Muscle layer of duodenum (tissue), 2 donors: ENCODE data around the gene CENPK.

Experiments used
- H3K27ac ChIP-seq: one replicate; pipeline ENCODE4 v1.7.0; 2013; ENCODE audit warnings: mild to moderate bottlenecking, low read length
- H3K27me3 ChIP-seq: one replicate; pipeline ENCODE4 v1.7.0; 2013; ENCODE audit warnings: low read depth, mild to moderate bottlenecking, control low read depth, low read length
- H3K36me3 ChIP-seq, 2 donors: one replicate each; pipeline ENCODE4 v1.7.0; 2013; ENCODE audit warnings: low read length in 2 of 2, control low read depth in 1 of 2, mild to moderate bottlenecking in 1 of 2; ENCODE audit not compliant: insufficient read depth in 2 of 2, control insufficient read depth in 1 of 2
- H3K4me1 ChIP-seq, 2 donors: one replicate each; pipeline ENCODE4 v1.7.0; 2013; ENCODE audit warnings: low read length in 2 of 2, mild to moderate bottlenecking in 2 of 2, control low read depth in 1 of 2, moderate library complexity in 1 of 2; ENCODE audit not compliant: insufficient read depth in 2 of 2, control insufficient read depth in 1 of 2
- H3K4me3 ChIP-seq, 2 donors: one replicate each; pipeline ENCODE4 v1.7.0; 2013; ENCODE audit warnings: low read length in 2 of 2, low read depth in 1 of 2, mild to moderate bottlenecking in 1 of 2
- H3K9me3 ChIP-seq, 2 donors: one replicate each; pipeline ENCODE4 v1.7.0; 2013; ENCODE audit warnings: low read length in 2 of 2, control low read depth in 1 of 2, mild to moderate bottlenecking in 1 of 2; ENCODE audit not compliant: control insufficient read depth in 1 of 2
- donor health status: healthy.

CENPK gene

GRCh38 chr5:65556181-65556580, 6.8 kb downstream of the CENPK start:
- H3K27me3 ChIP-seq = no peaks in the 10 kb centered on the region
- H3K27ac ChIP-seq = no peak overlapping the region
- no peaks in the 10 kb centered on the region for H3K4me1 ChIP-seq
- no peaks in the 10 kb centered on the region for H3K9me3 ChIP-seq
- no peak overlapping the region for H3K4me3 ChIP-seq
- H3K36me3 ChIP-seq = no peaks in the 10 kb centered on the region

- H3K27ac ChIP-seq = no peak overlapping the region
- H3K9me3 ChIP-seq = no peaks in the 10 kb centered on the region
- H3K36me3 ChIP-seq = no peaks in the 10 kb centered on the region
- H3K27me3 ChIP-seq = no peaks in the 10 kb centered on the region
- no peaks in the 10 kb centered on the region for H3K4me1 ChIP-seq
- H3K4me3 ChIP-seq = no peak overlapping the region
Observed at GRCh38 chr5:65555287-65555686, 7.7 kb downstream of the CENPK start.

GRCh38 chr5:65553941-65554340, 9.0 kb downstream of the CENPK start:
- no peaks in the 10 kb centered on the region for H3K9me3 ChIP-seq
- no peaks in the 10 kb centered on the region for H3K4me1 ChIP-seq
- H3K4me3 ChIP-seq = no peak overlapping the region
- H3K27ac ChIP-seq = no peak overlapping the region
- H3K36me3 ChIP-seq = no peaks in the 10 kb centered on the region
- no peaks in the 10 kb centered on the region for H3K27me3 ChIP-seq

GRCh38 chr5:65548281-65548680, 14.7 kb downstream of the CENPK start:
- no peak overlapping the region for H3K27ac ChIP-seq
- no peak overlapping the region for H3K4me3 ChIP-seq
- no peaks in the 10 kb centered on the region for H3K36me3 ChIP-seq
- no peaks in the 10 kb centered on the region for H3K27me3 ChIP-seq
- H3K4me1 ChIP-seq = no peaks in the 10 kb centered on the region
- H3K9me3 ChIP-seq = no peaks in the 10 kb centered on the region

- Histone ChIP-seq H3K9me3 (no peaks in the 10 kb centered on the region), H3K4me3 (no peak overlapping the region), H3K36me3 (no peaks in the 10 kb centered on the region), H3K27ac (no peak overlapping the region), H3K4me1 (no peaks in the 10 kb centered on the region), H3K27me3 (no peaks in the 10 kb centered on the region)
Observed at GRCh38 chr5:65546141-65546540, 16.8 kb downstream of the CENPK start.

GRCh38 chr5:65544473-65544872, 18.5 kb downstream of the CENPK start:
- H3K4me1 ChIP-seq = no peaks in the 10 kb centered on the region
- H3K4me3 ChIP-seq = no peak overlapping the region

GRCh38 chr5:65539827-65540226, 23.1 kb downstream of the CENPK start:
- no peaks in the 10 kb centered on the region for H3K27me3 ChIP-seq
- no peaks in the 10 kb centered on the region for H3K36me3 ChIP-seq
- no peak overlapping the region for H3K27ac ChIP-seq
- no peak overlapping the region for H3K4me3 ChIP-seq
- no peaks in the 10 kb centered on the region for H3K9me3 ChIP-seq
- no peaks in the 10 kb centered on the region for H3K4me1 ChIP-seq

More at GRCh38 chr5:65544473-65544872, 18.5 kb downstream of the CENPK start:
- no peaks in the 10 kb centered on the region for H3K9me3 ChIP-seq
- H3K27me3 ChIP-seq = no peaks in the 10 kb centered on the region
- no peak overlapping the region for H3K27ac ChIP-seq
- H3K36me3 ChIP-seq = no peaks in the 10 kb centered on the region

GRCh38 chr5:65535529-65535987, 27.4 kb downstream of the CENPK start:
- Histone ChIP-seq H3K4me1 (no peaks in the 10 kb centered on the region), H3K36me3 (no peaks in the 10 kb centered on the region), H3K4me3 (no peak overlapping the region), H3K27me3 (no peaks in the 10 kb centered on the region), H3K27ac (no peak overlapping the region), H3K9me3 (no peaks in the 10 kb centered on the region)

GRCh38 chr5:65530904-65531303, 32.1 kb downstream of the CENPK start:
- no peak overlapping the region for H3K27ac ChIP-seq
- no peaks in the 10 kb centered on the region for H3K27me3 ChIP-seq
- no peak overlapping the region for H3K4me3 ChIP-seq
- no peaks in the 10 kb centered on the region for H3K9me3 ChIP-seq
- H3K36me3 ChIP-seq = no peaks in the 10 kb centered on the region
- H3K4me1 ChIP-seq = no peaks in the 10 kb centered on the region

- no peak overlapping the region for H3K27ac ChIP-seq
- H3K4me3 ChIP-seq = no peak overlapping the region
- H3K9me3 ChIP-seq = no peaks in the 10 kb centered on the region
- H3K36me3 ChIP-seq = no peaks in the 10 kb centered on the region
- H3K27me3 ChIP-seq = no peaks in the 10 kb centered on the region
- H3K4me1 ChIP-seq = no peaks in the 10 kb centered on the region
Observed at GRCh38 chr5:65525726-65526125, 37.2 kb downstream of the CENPK start.

GRCh38 chr5:65512170-65512937, 50.6 kb downstream of the CENPK start:
- Histone ChIP-seq H3K9me3 (no peaks in the 10 kb centered on the region), H3K36me3 (no peaks in the 10 kb centered on the region), H3K4me1 (no peaks in the 10 kb centered on the region), H3K27me3 (no peaks in the 10 kb centered on the region), H3K27ac (no peak overlapping the region), H3K4me3 (no peak overlapping the region)

- no peak overlapping the region for H3K27ac ChIP-seq
- H3K9me3 ChIP-seq = no peaks in the 10 kb centered on the region
- no peaks in the 10 kb centered on the region for H3K36me3 ChIP-seq
- no peaks in the 10 kb centered on the region for H3K4me1 ChIP-seq
- H3K27me3 ChIP-seq = no peaks in the 10 kb centered on the region
- H3K4me3 ChIP-seq = no peak overlapping the region
Observed at GRCh38 chr5:65508978-65509377, 54.0 kb downstream of the CENPK start.
